Left lung (tissue), 10 donors: ENCODE measurements around the gene RBM19. TPM values are rescaled to one million over a fixed set of nuclear protein-coding genes. Genes with fewer than 3 reads are reported as not detected.
"Not testable (repeated sequence)": the region's sequence is repeated elsewhere in the genome, so short reads cannot be mapped to it uniquely, and the experiment has no call there.

Experiments
- ATAC-seq: fragments of 200-7000 bp; cut with Tn5 transposase; one replicate; pipeline ENCODE4 v1.9.1; 2020; ENCODE audit warnings: moderate library complexity
- DNase-seq, 4 donors: peaks; one replicate each; pipeline ENCODE4 v3.0.0-alpha.2; 2013 to 2020
- H3K27ac ChIP-seq, 2 donors: fragments of 200-600 bp; sonication (generic) in 1 of 2; one replicate each; pipeline versions ENCODE4 v1.5.0 to v1.8.0; 2020 to 2021
- H3K27me3 ChIP-seq, 2 donors: fragments of 200-600 bp; sonication (generic) in 1 of 2; one replicate each; pipeline versions ENCODE4 v1.5.0 to v1.8.0; 2020 to 2021
- H3K36me3 ChIP-seq, 2 donors: fragments of 200-600 bp; sonication (generic) in 1 of 2; one replicate each; pipeline versions ENCODE4 v1.5.0 to v1.8.0; 2020 to 2021
- H3K4me1 ChIP-seq, 2 donors: fragments of 200-600 bp; one replicate each; pipeline ENCODE4 v1.8.0; 2021
- H3K4me3 ChIP-seq, 2 donors: fragments of 200-600 bp; sonication (generic) in 1 of 2; one replicate each; pipeline versions ENCODE4 v1.5.0 to v1.8.0; 2020 to 2021; ENCODE audit warnings: mild to moderate bottlenecking in 1 of 2
- H3K9me3 ChIP-seq, 2 donors: fragments of 200-600 bp; sonication (generic) in 1 of 2; one replicate each; pipeline versions ENCODE4 v1.5.0 to v1.8.0; 2020 to 2021
- intact Hi-C, 2 donors: fragments of 100-400 bp; cut with DNase I; formaldehyde crosslinking; loops; one replicate each; pipeline versions ENCODE4 v1.11.2 to v1.14.2; 2022
- polyA plus RNA-seq, 6 donors: library from polyadenylated mRNA; unstranded; fragments of 120-200 nt; gene quantifications; one replicate each; pipeline ENCODE4 v1.2.1, GENCODE V29; 2013; ENCODE audit not compliant: insufficient read length in 6 of 6
- total RNA-seq, 2 donors: library from RNA; stranded (reverse); fragmentation: NEBNext Ultra II Directional; extraction: Animal tissue kit (Norgen Biotek cat#: 25700); gene quantifications; one replicate each; pipeline ENCODE4 v1.2.1, GENCODE V29; 2021
- TF ChIP-seq, protein P1 (sequence below), 2 donors: fragments of 200-600 bp; sonication (generic) in 1 of 2; IDR thresholded peaks; one replicate each; pipeline versions ENCODE4 v1.5.0 to v1.8.0; 2021; ENCODE audit warnings: antibody characterized with exemption in 2 of 2
- donor health status: DM: no; HTN: yes; CAD: no.
- donor health status: DM: no; HTN: no; CAD: no.

The RBM19 gene
- total and polyA plus RNA-seq, 8 donors = 21.5 to 33.4 (median 31.2) TPM

DNA sequence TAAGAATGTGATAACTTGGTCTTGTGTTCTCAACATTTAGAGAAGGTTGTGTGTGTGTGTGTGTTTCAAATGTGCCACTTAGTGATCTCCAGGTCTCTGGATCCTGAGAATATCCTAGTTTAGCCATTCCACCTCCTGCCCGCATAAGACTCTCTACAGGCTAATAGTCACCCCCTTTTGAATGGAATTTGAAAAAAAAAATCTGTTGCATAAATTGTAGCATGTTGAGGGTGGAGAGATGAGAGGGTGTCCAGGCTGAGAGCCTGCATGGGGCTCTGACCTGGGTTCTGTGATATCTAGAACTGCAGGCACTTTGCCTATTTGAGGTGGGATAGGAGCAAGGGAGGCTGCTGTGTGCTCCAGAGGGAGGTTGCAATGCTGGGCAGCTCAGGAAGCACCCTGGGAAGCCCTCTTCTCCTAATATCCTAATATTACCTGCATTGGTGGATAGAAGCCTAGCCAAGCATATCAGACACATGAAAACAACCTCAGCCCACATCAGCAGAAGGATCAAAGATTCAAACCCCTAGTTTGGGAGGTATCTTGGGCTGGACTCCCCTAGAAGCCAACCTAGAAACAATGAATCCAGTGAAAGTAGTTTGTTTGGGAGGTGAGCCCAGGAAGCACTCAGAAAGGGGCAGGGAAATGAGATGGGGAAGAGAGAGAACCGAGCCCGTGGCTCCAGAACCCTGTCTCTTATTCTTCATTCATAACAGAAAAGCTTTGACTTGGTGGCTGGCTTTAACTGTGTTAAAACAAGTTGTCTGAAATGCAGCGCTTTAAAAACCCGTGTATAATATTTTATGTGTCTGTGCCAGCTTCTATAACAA is 35.6 kb upstream of the RBM19 start:
- TF ChIP-seq, protein P1, sequence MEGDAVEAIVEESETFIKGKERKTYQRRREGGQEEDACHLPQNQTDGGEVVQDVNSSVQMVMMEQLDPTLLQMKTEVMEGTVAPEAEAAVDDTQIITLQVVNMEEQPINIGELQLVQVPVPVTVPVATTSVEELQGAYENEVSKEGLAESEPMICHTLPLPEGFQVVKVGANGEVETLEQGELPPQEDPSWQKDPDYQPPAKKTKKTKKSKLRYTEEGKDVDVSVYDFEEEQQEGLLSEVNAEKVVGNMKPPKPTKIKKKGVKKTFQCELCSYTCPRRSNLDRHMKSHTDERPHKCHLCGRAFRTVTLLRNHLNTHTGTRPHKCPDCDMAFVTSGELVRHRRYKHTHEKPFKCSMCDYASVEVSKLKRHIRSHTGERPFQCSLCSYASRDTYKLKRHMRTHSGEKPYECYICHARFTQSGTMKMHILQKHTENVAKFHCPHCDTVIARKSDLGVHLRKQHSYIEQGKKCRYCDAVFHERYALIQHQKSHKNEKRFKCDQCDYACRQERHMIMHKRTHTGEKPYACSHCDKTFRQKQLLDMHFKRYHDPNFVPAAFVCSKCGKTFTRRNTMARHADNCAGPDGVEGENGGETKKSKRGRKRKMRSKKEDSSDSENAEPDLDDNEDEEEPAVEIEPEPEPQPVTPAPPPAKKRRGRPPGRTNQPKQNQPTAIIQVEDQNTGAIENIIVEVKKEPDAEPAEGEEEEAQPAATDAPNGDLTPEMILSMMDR (IDR thresholded peaks at IDR 0.05) = no peak
- DNase-seq (no peak), ATAC-seq (no peak)
- intact Hi-C loops = no loop called here
- Histone ChIP-seq H3K9me3 (no peaks in the 10 kb centered on the region), H3K27me3 (peaks cover 0 to 53% of the 10 kb centered on the region in 2 donors), H3K4me1 (no peaks in the 10 kb centered on the region), H3K27ac (no peak overlapping the region), H3K36me3 (no peaks in the 10 kb centered on the region), H3K4me3 (no peak overlapping the region)

DNA sequence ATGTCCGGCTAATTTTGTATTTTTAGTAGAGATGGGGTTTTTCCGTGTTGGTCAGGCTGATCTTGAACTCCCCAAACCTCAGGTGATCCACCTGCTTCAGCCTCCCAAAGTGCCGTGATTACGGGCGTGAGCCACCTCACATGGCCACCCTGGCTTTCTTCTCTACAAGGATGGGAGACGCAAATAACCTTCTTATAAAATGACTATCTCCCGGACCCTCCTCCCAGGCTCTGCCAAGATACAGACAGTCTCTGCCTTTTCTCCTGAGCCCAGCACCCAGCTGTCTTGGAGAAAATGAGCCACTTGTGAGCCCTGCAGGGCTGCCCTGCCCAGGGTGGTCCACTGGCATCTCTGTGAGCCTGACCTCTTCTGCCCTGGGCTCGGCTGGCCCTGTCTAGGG is 34.7 kb upstream of the RBM19 start:
- peaks cover 0 to 53% of the 10 kb centered on the region in 2 donors for H3K27me3 ChIP-seq
- DNase-seq = no peak
- H3K36me3 ChIP-seq = no peaks in the 10 kb centered on the region
- H3K27ac ChIP-seq = no peak overlapping the region
- intact Hi-C loops = no loop called here
- no peak for ATAC-seq
- no peak overlapping the region for H3K4me3 ChIP-seq
- no peaks in the 10 kb centered on the region for H3K4me1 ChIP-seq
- TF ChIP-seq, protein P1 (IDR thresholded peaks at IDR 0.05) = no peak
- no peaks in the 10 kb centered on the region for H3K9me3 ChIP-seq

- H3K4me1 ChIP-seq, intact Hi-C loops, DNase-seq, H3K36me3 ChIP-seq, H3K27ac ChIP-seq, H3K9me3 ChIP-seq, H3K4me3 ChIP-seq, ATAC-seq: not testable (repeated sequence)
- peaks cover 0 to 52% of the 10 kb centered on the region in 2 donors for H3K27me3 ChIP-seq
Measured at GRCh38 chr12:114000261-114000660, 34.1 kb upstream of the RBM19 start.

DNA sequence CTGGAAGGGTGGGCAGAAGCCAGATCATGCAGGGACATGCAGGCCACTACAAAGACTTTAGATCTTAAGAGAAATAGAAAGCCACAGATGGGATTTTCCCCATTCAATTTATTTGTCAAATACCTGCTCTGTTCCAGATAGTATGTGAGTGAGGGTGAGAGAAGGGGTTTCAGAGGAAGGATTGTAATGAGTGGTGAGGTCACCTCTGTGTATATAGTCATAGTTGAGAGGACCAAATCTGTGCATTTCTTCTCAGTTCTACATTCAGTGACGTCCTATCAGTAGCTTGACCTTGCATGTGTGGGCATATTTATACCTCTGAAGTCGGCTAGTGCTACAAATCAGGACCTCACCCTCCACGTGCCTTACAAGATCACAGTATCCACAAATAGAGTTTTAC is 31.2 kb upstream of the RBM19 start:
- intact Hi-C loops = no loop called here
- DNase-seq = no peak
- H3K4me3 ChIP-seq = no peak overlapping the region
- no peak overlapping the region for H3K27ac ChIP-seq
- no peaks in the 10 kb centered on the region for H3K4me1 ChIP-seq
- TF ChIP-seq, protein P1 (IDR thresholded peaks at IDR 0.05) = no peak
- no peak for ATAC-seq
- peaks cover 0 to 66% of the 10 kb centered on the region in 2 donors for H3K27me3 ChIP-seq
- H3K9me3 ChIP-seq = no peaks in the 10 kb centered on the region
- H3K36me3 ChIP-seq = no peaks in the 10 kb centered on the region

DNA sequence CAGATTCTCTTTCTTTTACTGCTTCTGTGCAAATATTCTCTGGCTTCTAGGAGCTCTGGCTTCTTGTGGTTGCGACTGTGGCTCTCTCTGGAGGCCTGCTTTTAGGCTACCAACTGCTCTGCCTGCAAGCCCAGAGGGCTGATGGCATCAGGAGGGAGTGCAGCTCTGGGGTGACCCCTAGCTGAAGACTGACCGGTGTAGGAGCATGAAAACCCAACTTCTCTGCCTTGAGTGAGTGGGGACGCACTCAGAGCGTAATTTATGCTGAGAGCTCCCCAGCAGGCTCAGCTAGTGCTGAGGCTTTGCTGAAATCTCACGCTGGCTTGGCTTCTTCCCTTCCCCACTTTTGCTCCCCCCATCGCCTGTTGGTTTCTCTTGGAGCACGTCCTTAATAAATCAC is 29.9 kb upstream of the RBM19 start:
- no peak overlapping the region for H3K27ac ChIP-seq
- TF ChIP-seq, protein P1 (IDR thresholded peaks at IDR 0.05) = no peak
- H3K36me3 ChIP-seq = no peaks in the 10 kb centered on the region
- ATAC-seq (no peak), DNase-seq (no peak)
- H3K4me3 ChIP-seq = no peak overlapping the region
- H3K4me1 ChIP-seq = no peaks in the 10 kb centered on the region
- intact Hi-C loops = no loop called here
- H3K27me3 ChIP-seq = peaks cover 0 to 67% of the 10 kb centered on the region in 2 donors
- no peaks in the 10 kb centered on the region for H3K9me3 ChIP-seq
